ENCODE data around the gene PLXNB2.

PLXNB2 gene

GRCh38 chr22:50310031-50310722 lies 2.7 kb upstream of the PLXNB2 start:
- DNase-seq: no peak

DNA sequence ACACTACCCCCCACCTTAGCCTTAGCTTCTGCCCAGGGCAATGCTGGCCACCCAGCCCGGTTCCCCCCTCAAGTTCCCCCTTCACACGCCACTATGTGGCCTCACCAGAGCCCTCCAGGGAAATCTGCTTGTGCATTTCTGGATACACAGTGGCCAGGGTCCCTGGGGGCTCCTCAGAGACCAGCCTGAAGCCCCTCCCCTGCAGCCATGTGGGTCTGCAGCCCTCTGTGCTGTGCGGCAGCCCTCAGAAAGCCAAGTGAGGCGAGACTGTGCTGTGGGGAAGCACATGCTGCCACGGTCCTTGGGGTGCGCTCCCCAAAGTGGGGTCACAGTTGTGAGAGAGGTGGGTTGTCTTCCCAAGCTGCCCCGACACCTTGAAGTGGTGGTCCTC lies 2.1 kb upstream of the PLXNB2 start:
- DNase-seq: no peak

DNA sequence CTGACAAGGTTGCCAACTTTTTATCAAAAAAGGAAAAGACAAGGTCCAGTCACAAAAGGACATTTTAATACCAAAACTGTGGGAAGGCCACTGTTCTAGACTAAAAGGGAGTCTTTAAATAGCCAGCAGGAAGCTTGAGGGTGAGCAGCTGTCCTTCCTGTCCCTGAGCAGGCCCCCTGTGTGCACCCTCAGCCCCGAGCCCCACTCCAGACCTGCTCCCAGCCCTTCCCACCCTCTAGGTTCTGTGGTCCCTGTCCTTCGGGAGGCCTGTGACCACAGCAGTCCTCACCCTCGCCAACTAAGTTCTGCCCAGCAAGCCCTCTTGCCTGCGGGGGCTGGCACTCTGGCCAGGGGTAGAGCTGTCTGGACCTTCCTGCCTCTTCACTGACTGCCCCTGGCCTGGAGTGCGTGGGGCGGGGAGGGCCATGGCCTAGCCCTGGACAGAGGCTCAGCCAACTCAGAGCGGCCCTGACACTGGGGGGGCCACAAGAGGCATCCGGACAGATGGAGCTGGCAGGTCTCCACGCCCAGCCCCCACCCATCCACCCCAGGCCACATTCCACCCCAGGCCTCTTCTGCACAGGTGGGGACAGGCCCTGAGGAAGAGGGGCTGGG lies 1.6 kb upstream of the PLXNB2 start:
- no peak for DNase-seq

DNA sequence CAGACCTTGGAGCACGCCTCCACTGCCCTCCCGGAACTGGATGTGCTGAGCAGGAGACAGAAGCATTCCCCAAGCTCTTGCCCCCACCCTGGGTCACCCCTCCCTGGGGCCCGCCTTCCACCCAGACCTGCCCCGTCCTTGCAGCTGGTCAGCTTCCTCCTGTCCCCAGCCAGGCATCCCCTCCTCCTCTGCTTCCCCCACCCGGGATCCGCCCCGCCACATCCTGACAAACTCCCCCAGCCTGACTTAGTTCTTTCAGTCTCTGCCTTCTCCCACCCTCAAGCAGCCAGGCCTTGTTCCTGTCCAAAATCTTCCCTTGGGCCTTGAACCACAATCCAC lies 1.1 kb upstream of the PLXNB2 start:
- DNase-seq: no peak

DNA sequence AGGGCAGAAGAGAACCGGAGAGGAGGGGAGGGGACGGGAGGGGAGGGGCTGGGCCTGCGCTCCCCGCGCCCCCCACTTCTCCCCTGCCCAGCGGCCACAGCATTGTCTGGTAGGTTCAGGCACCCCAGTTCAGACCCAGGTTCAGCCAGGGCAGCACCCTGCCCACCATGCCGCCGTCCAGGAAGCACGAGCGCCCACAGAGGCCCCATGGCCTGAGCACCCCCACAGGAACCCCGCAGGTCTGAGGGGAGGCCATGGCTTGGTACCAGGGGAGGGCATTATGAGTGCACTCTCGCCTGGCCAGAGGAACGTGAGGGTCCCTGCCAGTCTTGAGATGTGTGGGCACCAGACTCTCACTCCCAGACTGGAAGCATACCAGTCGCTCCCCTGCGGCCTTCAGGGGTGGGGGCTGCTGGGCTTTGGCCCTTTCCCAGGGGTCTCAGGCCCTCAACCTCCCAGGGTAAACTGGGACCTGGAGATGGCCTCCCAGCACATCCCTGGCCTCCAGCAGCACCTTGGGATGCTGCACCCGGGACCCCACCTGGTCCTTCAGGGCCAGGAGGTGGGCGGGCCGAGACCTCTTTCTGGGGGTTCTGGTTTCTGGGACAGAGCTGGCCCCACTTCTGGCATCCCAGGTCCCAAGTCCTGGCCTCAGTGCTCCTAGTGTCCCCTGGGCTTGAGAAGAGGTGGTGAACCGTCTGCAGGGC lies 597 bp upstream of the PLXNB2 start:
- DNase-seq: peak in 2 of 3 experiments; percentile 19 to 44

GRCh38 chr22:50305923-50306566 lies 1.4 kb downstream of the PLXNB2 start:
- DNase-seq: peak; percentile 49 to 80 (median 61)

- no peak for DNase-seq
These were observed 2.0 kb downstream of the PLXNB2 start for GRCh38 chr22:50305393-50305922.

GRCh38 chr22:50304528-50305392 lies 2.7 kb downstream of the PLXNB2 start:
- no peak for DNase-seq

DNA sequence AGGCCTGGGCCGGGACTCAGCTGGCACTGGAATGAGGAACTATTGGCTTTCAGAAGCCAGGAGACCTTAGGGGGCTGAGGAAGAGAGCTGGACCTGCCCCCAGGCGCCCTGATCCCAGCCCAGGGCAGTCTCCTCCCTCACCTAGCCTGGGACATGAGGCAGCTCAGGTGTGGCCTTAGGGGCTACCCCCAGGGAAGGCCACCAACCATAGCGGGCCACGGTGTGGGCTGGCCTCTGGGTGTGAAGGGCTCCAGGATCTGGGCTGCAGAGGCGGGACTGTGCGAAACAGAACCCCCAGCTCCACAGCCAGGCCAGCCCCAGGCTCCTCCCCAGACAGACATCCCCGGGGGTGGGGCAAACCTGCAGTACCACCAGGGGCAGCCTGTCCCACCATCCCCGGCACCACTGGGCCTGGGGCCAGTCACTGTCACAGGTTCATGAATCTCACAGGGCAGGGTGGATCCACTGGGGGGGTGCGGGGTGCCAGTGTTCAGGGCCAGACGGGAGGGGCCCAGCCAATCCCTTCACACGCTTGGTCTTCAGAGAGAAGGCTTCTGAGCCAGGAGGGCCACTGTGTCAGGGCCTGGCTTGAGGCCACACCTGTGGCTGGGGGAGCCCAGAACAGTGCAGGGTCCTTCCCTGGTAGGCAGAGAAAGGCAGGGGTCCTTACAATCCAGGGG lies 3.5 kb downstream of the PLXNB2 start:
- DNase-seq: no peak

DNA sequence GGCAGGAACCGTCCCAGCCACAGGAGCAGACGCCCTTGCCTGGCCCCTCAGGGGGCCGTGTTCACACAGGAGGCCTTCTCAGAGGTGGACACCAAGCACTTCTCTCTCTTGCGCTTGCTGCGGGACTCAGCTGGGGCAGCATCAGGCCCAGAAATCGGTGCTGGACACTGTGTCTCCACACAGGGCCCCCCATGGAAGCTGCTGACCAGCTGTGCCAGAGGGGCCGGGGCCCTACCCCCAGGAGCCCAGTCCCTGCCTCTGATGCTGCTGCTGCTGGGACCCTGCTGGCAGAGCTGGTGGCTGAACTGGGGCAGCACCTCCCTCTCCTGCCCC lies 4.0 kb downstream of the PLXNB2 start:
- no peak for DNase-seq

DNA sequence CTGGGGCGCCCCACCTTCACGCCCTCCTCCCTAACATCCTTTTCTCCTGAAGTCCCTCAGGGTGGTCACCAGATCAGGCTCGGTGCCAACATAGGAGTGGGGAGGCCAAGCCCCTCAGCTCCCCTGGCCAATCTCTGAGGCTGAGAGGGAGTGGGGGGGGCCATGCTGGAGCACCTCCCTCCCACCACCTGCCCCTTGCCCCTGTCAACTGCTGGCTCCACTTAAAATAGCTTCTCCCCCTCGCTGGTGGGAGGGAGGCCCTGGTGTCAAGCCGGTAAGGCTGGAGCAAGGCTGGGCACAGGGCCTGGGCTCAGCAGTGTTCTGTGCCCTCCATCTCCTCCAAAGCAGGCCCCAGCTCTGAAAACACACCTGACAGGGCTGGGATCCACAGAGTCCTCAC lies 4.9 kb downstream of the PLXNB2 start:
- peak in 1 of 3 experiments; percentile 8 for DNase-seq

DNA sequence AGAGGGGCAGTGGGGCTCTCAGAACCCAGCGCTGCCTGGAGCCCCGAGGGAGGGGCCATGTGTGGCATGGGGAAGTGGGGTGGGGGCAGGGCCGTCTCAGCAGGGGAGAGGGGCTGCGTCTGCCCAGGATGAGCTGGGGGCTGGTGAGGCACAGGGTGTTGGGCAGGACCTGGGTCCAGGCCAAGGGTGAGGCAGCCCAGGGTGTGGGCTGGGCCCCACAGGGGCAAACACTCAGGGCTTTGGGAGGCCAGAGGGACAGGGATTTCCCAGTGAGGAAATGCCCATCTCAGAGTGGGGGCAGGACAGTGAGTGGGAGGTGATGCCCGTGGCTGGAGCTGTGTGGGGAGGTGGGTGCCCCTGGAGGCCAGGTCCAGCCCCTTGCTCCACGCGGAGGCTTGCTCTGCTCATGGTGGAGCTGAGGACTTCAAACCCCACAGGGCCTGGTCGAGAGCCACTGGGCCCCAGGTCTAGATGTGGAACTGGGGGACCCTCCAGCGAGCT lies 5.4 kb downstream of the PLXNB2 start:
- DNase-seq: no peak

DNA sequence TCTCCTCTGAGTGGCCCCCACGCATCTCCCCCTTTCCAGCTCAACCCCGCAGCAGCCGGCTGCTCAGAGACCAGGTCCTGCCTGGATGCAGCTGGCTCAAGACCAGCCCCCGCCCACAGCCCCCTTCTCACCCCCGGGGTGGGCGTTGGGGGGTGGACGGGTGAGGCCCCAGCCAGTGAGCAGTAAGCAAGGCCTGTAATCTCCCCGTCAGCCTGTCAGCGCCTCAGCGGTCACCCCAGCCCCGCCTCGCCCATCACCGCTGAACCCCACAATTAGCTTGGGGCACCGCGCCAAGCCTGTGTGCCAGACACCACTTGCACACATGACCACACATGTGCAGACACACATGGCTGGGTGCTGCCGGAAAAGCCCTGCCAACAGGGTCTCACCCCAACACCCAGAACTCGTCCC lies 5.9 kb downstream of the PLXNB2 start:
- DNase-seq: peak in 2 of 3 experiments; percentile 24 to 49

GRCh38 chr22:50300620-50301257 lies 6.7 kb downstream of the PLXNB2 start:
- DNase-seq: no peak

GRCh38 chr22:50299785-50300619 lies 7.4 kb downstream of the PLXNB2 start:
- DNase-seq: peak in 2 of 3 experiments; percentile 77 to 80

- DNase-seq: peak in 2 of 3 experiments; percentile 31 to 49
These were observed 8.3 kb downstream of the PLXNB2 start for GRCh38 chr22:50298937-50299784.

- DNase-seq: no peak
These were observed 9.2 kb downstream of the PLXNB2 start for GRCh38 chr22:50298266-50298637.

GRCh38 chr22:50297510-50298265 lies 9.8 kb downstream of the PLXNB2 start:
- no peak for DNase-seq

Measured in NCI-H1417 (cell line).